ENCODE results near the gene PCP4L1.

PCP4L1 gene

DNA sequence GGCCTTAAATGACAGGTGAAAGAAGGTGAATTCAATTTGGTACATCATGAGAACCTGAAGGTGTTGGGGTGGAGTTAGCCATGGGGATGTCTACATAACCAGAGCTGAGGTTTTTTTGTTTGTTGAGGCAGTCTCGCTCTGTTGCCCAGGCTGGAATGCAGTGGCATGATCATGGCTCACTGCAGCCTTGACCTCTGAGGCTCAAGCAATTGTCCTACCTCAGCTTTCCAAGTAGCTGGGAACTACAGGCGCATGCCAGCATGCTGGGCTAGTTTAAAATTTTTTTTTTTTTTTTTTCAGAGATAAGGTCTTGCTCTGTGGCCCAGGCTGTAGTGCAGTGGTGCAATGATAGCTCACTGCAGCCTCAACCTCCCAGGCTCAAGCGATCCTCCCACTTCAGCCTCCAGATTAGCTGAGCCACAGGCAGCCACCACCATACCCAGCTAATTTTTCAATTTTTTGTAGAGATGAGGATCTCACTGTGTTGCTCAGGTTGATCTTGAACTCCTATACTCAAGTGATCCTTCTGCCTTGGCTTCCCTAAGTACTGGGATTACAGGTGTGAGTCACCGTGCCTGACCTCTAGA is 53.1 kb downstream of the PCP4L1 start:
- Histone ChIP-seq H3K36me3 (ENCODE audit: control insufficient read depth in 2 of 2, insufficient read depth in 1 of 2, low read length in 2 of 2) (no peaks in the 10 kb centered on the region), H3K4me1 (ENCODE audit: control insufficient read depth, insufficient read depth, low read length) (0 out of 2 replicates have a peak, but pooled peaks cover 4% of the 10 kb centered on the region), H3K9me3 (ENCODE audit: control insufficient read depth, insufficient read depth, low read depth, low read length) (no peaks in the 10 kb centered on the region), H3K4me3 (ENCODE audit: low read depth, low read length) (no peak overlapping the region), H3K27ac (ENCODE audit: extremely low read depth, low read depth, low read length) (no peak overlapping the region)
- ChIA-PET POLR2A (interaction anchor here (0.6 kb wide), 1 partner anchor 145 kb away, joined by 3 read pairs; no protein-coding TSS in a partner anchor), CTCF (interaction anchor here (0.7 kb wide), 1 partner anchor 11 kb away, joined by 3 read pairs; no protein-coding TSS in a partner anchor)
- TF ChIP-seq ZNF10 (tag by site-specific recombination; IDR thresholded peaks at IDR 0.05) (no peak), ZSCAN30 (tag by site-specific recombination; IDR thresholded peaks at IDR 0.05) (no peak), ZNF169 (tag by site-specific recombination; IDR thresholded peaks at IDR 0.05) (no peak), ZNF544 (tag by site-specific recombination; IDR thresholded peaks at IDR 0.05) (no peak), GLI4 (tag by site-specific recombination; IDR thresholded peaks at IDR 0.05) (no peak), BCL11B (tag by site-specific recombination; IDR thresholded peaks at IDR 0.05; ENCODE audit: low read depth) (no peak), ZNF837 (tag by site-specific recombination; IDR thresholded peaks at IDR 0.05) (no peak), ZNF626 (tag by site-specific recombination; IDR thresholded peaks at IDR 0.05) (no peak), OVOL3 (tag by site-specific recombination; IDR thresholded peaks at IDR 0.05) (no peak), RBAK (tag by site-specific recombination; IDR thresholded peaks at IDR 0.05) (no peak), ZNF114 (tag by site-specific recombination; IDR thresholded peaks at IDR 0.05) (no peak)
- TF ChIP-seq, protein P1, sequence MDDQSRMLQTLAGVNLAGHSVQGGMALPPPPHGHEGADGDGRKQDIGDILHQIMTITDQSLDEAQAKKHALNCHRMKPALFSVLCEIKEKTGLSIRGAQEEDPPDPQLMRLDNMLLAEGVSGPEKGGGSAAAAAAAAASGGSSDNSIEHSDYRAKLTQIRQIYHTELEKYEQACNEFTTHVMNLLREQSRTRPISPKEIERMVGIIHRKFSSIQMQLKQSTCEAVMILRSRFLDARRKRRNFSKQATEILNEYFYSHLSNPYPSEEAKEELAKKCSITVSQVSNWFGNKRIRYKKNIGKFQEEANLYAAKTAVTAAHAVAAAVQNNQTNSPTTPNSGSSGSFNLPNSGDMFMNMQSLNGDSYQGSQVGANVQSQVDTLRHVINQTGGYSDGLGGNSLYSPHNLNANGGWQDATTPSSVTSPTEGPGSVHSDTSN (CRISPR knock-in tag; IDR thresholded peaks at IDR 0.05): no peak
- TF ChIP-seq, protein P2, sequence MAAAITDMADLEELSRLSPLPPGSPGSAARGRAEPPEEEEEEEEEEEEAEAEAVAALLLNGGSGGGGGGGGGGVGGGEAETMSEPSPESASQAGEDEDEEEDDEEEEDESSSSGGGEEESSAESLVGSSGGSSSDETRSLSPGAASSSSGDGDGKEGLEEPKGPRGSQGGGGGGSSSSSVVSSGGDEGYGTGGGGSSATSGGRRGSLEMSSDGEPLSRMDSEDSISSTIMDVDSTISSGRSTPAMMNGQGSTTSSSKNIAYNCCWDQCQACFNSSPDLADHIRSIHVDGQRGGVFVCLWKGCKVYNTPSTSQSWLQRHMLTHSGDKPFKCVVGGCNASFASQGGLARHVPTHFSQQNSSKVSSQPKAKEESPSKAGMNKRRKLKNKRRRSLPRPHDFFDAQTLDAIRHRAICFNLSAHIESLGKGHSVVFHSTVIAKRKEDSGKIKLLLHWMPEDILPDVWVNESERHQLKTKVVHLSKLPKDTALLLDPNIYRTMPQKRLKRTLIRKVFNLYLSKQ (tag by site-specific recombination; IDR thresholded peaks at IDR 0.05; ENCODE audit: borderline replicate concordance): no peak

DNA sequence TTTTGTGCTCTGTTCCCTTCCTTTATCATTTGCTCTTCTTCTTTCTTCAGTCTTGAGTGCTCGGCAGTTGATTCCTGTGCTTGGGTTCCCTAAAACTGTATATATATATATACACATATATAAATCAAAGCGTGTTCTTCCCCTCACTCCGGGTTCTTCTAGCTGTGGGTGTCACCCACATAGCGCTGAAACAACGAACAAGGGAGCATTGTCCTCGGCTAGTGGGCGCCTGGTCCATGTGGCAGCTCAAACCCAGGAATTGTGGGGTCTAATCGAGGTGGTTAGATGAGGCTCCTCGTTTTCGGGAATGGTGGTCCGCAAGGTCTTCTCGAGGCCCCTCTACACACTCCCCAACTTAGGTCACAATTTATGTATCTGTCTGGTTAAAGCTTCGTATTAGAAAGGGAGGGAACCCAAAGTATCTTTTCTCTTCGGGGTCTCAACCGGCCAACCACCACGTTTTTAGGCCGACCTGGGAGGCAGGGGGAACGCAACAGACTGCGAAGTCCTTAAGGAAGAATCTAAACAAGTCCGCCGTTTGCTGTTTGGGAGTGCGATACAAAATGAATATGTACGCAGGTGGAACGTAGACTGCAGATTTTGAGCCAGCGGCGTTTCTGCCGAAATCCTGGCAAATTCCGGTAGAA is 55.1 kb downstream of the PCP4L1 start:
- H3K36me3 ChIP-seq (ENCODE audit: control insufficient read depth in 2 of 2, insufficient read depth in 1 of 2, low read length in 2 of 2): peaks cover 0 to 2% of the 10 kb centered on the region in 2 experiments; a peak in 2 of 3 replicates
- ChIA-PET CTCF (interaction anchor here (0.6 to 2.0 kb wide), 7 partner anchors 12 to 142 kb away, joined by 3 to 9 read pairs (median 3); partner anchors contain the start of genes NDUFS2 and TOMM40L), POLR2A (interaction anchor here (0.6 to 2.4 kb wide), 11 partner anchors 8 to 106 kb away, joined by 3 to 11 read pairs (median 5); partner anchors contain the start of genes PCP4L1 and TOMM40L)
- H3K4me1 ChIP-seq (ENCODE audit: control insufficient read depth, insufficient read depth, low read length): 0 out of 2 replicates have a peak, but pooled peaks cover 4% of the 10 kb centered on the region
- peak overlapping the region; percentile 92 for H3K4me3 ChIP-seq (ENCODE audit: low read depth, low read length)
- H3K27ac ChIP-seq (ENCODE audit: extremely low read depth, low read depth, low read length): no peak overlapping the region
- H3K9me3 ChIP-seq (ENCODE audit: control insufficient read depth, insufficient read depth, low read depth, low read length): no peaks in the 10 kb centered on the region
- TF ChIP-seq ZNF621 (tag by site-specific recombination; IDR thresholded peaks at IDR 0.05): no peak

DNA sequence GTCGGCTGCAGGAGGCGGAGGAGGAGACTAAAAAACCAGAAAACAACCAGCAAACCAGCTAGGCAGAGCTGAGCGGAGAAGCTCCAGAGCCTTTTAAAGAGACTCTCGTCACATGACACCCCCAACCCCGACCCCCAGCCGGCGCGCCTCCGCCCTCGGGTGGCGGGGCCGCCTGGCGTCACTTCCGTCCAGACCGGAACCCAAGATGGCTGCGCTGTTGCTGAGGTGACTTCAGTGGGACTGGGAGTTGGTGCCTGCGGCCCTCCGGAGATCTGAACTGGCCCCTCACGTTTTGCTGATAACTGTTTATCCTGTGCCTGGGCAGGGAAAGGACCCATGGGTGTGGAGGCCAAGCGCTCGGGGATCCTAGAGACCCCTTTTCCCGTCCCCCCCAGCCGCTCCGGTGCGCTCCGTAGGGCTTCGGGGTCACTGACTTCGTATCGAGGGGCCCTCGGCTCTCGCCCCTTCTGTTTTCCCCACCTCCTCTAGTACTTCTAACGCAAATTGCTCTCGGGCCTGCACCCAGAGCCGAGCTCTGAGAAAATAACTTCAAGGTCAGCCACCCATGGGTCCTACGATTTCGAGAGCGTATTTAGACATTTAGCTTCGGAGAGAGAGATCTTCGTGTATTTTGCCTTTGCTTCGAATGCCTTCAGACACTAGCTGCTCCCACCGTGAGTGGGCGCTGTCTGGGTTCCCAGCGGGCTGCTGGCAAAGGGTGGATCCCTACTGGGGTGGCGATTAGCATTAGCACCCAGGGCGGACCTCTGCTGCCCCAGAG is 55.8 kb downstream of the PCP4L1 start, which contains the start of gene SDHC:
Gene SDHC, plus strand, starts transcription at position 181 of the 781 bp plus-strand sequence. Its CDS starts 25 bp downstream, at position 206.
- CTCF ChIA-PET: interaction anchor here (0.6 to 2.0 kb wide), 10 partner anchors 12 to 112 kb away, joined by 3 to 9 read pairs (median 3); partner anchors contain the start of genes CFAP126, NDUFS2 and TOMM40L
- no peaks in the 10 kb centered on the region for H3K9me3 ChIP-seq (ENCODE audit: control insufficient read depth, insufficient read depth, low read depth, low read length)
- H3K4me3 ChIP-seq (ENCODE audit: low read depth, low read length): peak within 1 kb of the TSS; percentile 92
- H3K27ac ChIP-seq (ENCODE audit: extremely low read depth, low read depth, low read length): peak within 1 kb of the TSS; percentile 69
- POLR2A ChIA-PET: interaction anchor here (0.6 to 2.4 kb wide), 10 partner anchors 8 to 156 kb away, joined by 3 to 11 read pairs (median 4); partner anchors contain the start of genes PCP4L1 and TOMM40L
- H3K4me1 ChIP-seq (ENCODE audit: control insufficient read depth, insufficient read depth, low read length): 0 out of 2 replicates have a peak, but pooled peaks cover 4% of the 10 kb centered on the region
- H3K36me3 ChIP-seq (ENCODE audit: control insufficient read depth in 2 of 2, insufficient read depth in 1 of 2, low read length in 2 of 2): peaks cover 1 to 2% of the 10 kb centered on the region in 2 experiments; a peak in 2 of 3 replicates
- TF ChIP-seq, protein P3, sequence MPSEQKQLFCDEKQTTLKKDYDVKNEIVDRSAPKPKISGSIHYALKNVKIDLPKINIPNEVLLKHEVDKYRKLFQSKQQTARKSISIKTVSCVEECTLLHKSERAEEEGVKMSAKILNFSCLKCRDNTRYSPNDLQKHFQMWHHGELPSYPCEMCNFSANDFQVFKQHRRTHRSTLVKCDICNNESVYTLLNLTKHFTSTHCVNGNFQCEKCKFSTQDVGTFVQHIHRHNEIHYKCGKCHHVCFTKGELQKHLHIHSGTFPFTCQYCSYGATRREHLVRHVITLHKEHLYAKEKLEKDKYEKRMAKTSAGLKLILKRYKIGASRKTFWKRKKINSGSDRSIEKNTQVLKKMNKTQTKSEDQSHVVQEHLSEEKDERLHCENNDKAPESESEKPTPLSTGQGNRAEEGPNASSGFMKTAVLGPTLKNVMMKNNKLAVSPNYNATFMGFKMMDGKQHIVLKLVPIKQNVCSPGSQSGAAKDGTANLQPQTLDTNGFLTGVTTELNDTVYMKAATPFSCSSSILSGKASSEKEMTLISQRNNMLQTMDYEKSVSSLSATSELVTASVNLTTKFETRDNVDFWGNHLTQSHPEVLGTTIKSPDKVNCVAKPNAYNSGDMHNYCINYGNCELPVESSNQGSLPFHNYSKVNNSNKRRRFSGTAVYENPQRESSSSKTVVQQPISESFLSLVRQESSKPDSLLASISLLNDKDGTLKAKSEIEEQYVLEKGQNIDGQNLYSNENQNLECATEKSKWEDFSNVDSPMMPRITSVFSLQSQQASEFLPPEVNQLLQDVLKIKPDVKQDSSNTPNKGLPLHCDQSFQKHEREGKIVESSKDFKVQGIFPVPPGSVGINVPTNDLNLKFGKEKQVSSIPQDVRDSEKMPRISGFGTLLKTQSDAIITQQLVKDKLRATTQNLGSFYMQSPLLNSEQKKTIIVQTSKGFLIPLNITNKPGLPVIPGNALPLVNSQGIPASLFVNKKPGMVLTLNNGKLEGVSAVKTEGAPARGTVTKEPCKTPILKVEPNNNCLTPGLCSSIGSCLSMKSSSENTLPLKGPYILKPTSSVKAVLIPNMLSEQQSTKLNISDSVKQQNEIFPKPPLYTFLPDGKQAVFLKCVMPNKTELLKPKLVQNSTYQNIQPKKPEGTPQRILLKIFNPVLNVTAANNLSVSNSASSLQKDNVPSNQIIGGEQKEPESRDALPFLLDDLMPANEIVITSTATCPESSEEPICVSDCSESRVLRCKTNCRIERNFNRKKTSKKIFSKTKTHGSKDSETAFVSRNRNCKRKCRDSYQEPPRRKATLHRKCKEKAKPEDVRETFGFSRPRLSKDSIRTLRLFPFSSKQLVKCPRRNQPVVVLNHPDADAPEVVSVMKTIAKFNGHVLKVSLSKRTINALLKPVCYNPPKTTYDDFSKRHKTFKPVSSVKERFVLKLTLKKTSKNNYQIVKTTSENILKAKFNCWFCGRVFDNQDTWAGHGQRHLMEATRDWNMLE (tag by site-specific recombination; conservative IDR thresholded peaks at IDR 0.05; ENCODE audit: low read depth): peak; percentile 67
- TF ChIP-seq ZBTB21 (tag by site-specific recombination; IDR thresholded peaks at IDR 0.05) (peak; percentile 57; the same call in 1 of the 2 replicates), ZNF335 (tag by site-specific recombination; conservative IDR thresholded peaks at IDR 0.05) (peak; percentile 94), KLF10 (tag by site-specific recombination; IDR thresholded peaks at IDR 0.05) (no peak)
- TF ChIP-seq, protein P4, sequence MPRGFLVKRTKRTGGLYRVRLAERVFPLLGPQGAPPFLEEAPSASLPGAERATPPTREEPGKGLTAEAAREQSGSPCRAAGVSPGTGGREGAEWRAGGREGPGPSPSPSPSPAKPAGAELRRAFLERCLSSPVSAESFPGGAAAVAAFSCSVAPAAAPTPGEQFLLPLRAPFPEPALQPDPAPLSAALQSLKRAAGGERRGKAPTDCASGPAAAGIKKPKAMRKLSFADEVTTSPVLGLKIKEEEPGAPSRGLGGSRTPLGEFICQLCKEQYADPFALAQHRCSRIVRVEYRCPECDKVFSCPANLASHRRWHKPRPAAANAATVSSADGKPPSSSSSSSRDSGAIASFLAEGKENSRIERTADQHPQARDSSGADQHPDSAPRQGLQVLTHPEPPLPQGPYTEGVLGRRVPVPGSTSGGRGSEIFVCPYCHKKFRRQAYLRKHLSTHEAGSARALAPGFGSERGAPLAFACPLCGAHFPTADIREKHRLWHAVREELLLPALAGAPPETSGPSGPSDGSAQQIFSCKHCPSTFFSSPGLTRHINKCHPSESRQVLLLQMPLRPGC (tag by site-specific recombination; IDR thresholded peaks at IDR 0.05): peak; percentile 13; the same call in 1 of the 2 replicates

Data from HEK293 (cell line).